ENCODE measurements around the gene MEP1B.

The MEP1B gene

GRCh38 chr18:32148185-32148870 lies 41.5 kb upstream of the MEP1B start:
- no peaks in the 10 kb centered on the region for H3K9me3 ChIP-seq (ENCODE audit: control insufficient read depth, insufficient read depth, low read depth, low read length)
- CTCF ChIA-PET = interaction anchor here (1.1 kb wide), 1 partner anchor 9 kb away, joined by 7 read pairs; no protein-coding TSS in a partner anchor
- H3K4me1 ChIP-seq (ENCODE audit: control insufficient read depth, insufficient read depth, low read length) = no peaks in the 10 kb centered on the region
- no peak overlapping the region for H3K27ac ChIP-seq (ENCODE audit: extremely low read depth, low read depth, low read length)
- H3K4me3 ChIP-seq (ENCODE audit: low read depth, low read length) = no peak overlapping the region
- TF ChIP-seq ZNF175 (tag by site-specific recombination; IDR thresholded peaks at IDR 0.05) = no peak
- TF ChIP-seq HOXA7 (CRISPR knock-in tag; IDR thresholded peaks at IDR 0.05; ENCODE audit: borderline replicate concordance) = no peak
- TF ChIP-seq ZNF521 (tag by site-specific recombination; IDR thresholded peaks at IDR 0.05) = no peak
- no peak for TF ChIP-seq ZNF837 (tag by site-specific recombination; IDR thresholded peaks at IDR 0.05)
- TF ChIP-seq ZNF121 (tag by site-specific recombination; IDR thresholded peaks at IDR 0.05) = no peak
- no peak for TF ChIP-seq BCL11B (tag by site-specific recombination; IDR thresholded peaks at IDR 0.05; ENCODE audit: low read depth)
- POLR2A ChIA-PET = no interaction called here
- H3K36me3 ChIP-seq (ENCODE audit: control insufficient read depth in 2 of 2, insufficient read depth in 1 of 2, low read length in 2 of 2) = no peaks in the 10 kb centered on the region

- Histone ChIP-seq H3K27ac (ENCODE audit: extremely low read depth, low read depth, low read length) (no peak overlapping the region), H3K36me3 (ENCODE audit: control insufficient read depth in 2 of 2, insufficient read depth in 1 of 2, low read length in 2 of 2) (no peaks in the 10 kb centered on the region), H3K9me3 (ENCODE audit: control insufficient read depth, insufficient read depth, low read depth, low read length) (no peaks in the 10 kb centered on the region), H3K4me1 (ENCODE audit: control insufficient read depth, insufficient read depth, low read length) (no peaks in the 10 kb centered on the region), H3K4me3 (ENCODE audit: low read depth, low read length) (no peak overlapping the region)
- CTCF ChIA-PET = interaction anchor here (0.6 to 2.0 kb wide), 4 partner anchors 320 to 400 kb away, joined by 3 to 8 read pairs (median 4); no protein-coding TSS in a partner anchor
- POLR2A ChIA-PET = no interaction called here
- TF ChIP-seq ZFP69B (tag by site-specific recombination; IDR thresholded peaks at IDR 0.05) (no peak), ZNF777 (tag by site-specific recombination; IDR thresholded peaks at IDR 0.05; ENCODE audit: borderline replicate concordance) (no peak), KLF1 (tag by site-specific recombination; IDR thresholded peaks at IDR 0.05) (no peak), ZNF658 (tag by site-specific recombination; IDR thresholded peaks at IDR 0.05) (no peak), ZNF214 (tag by site-specific recombination; IDR thresholded peaks at IDR 0.05; ENCODE audit: borderline replicate concordance) (no peak), ZNF350 (tag by site-specific recombination; IDR thresholded peaks at IDR 0.05) (no peak), PRDM6 (tag by site-specific recombination; IDR thresholded peaks at IDR 0.05) (no peak)
Observed at GRCh38 chr18:32152705-32153448, 37.0 kb upstream of the MEP1B start.

- TF ChIP-seq ZNF623 (tag by site-specific recombination; IDR thresholded peaks at IDR 0.05) = no peak
- no peak for TF ChIP-seq ZBTB10 (tag by site-specific recombination; IDR thresholded peaks at IDR 0.05)
- TF ChIP-seq ZNF501 (tag by site-specific recombination; IDR thresholded peaks at IDR 0.05) = no peak
- TF ChIP-seq ZNF121 (tag by site-specific recombination; IDR thresholded peaks at IDR 0.05) = no peak
- TF ChIP-seq ZNF510 (tag by site-specific recombination; IDR thresholded peaks at IDR 0.05; ENCODE audit: insufficient replicate concordance) = no peak
- no peak for TF ChIP-seq ZFP3 (tag by site-specific recombination; IDR thresholded peaks at IDR 0.05; ENCODE audit: low read depth)
- no peak for TF ChIP-seq ZSCAN5A (tag by site-specific recombination; IDR thresholded peaks at IDR 0.05)
- no peak for TF ChIP-seq SP2 (tag by site-specific recombination; IDR thresholded peaks at IDR 0.05)
- no peak for TF ChIP-seq OSR2 (tag by site-specific recombination; IDR thresholded peaks at IDR 0.05)
- Histone ChIP-seq H3K4me3 (ENCODE audit: low read depth, low read length) (no peak overlapping the region), H3K27ac (ENCODE audit: extremely low read depth, low read depth, low read length) (no peak overlapping the region), H3K4me1 (ENCODE audit: control insufficient read depth, insufficient read depth, low read length) (no peaks in the 10 kb centered on the region), H3K9me3 (ENCODE audit: control insufficient read depth, insufficient read depth, low read depth, low read length) (no peaks in the 10 kb centered on the region), H3K36me3 (ENCODE audit: control insufficient read depth in 2 of 2, insufficient read depth in 1 of 2, low read length in 2 of 2) (no peaks in the 10 kb centered on the region)
- ChIA-PET CTCF (interaction anchor here (0.6 to 5.1 kb wide), 21 partner anchors 10 to 732 kb away, joined by 3 to 53 read pairs (median 5); partner anchors contain the start of genes GAREM1 and RNF125), POLR2A (interaction anchor here (1.2 to 1.6 kb wide), 2 partner anchors 115 to 314 kb away, joined by 3 to 4 read pairs; partner anchors contain the start of gene GAREM1)
Observed at GRCh38 chr18:32156855-32157254, 33.0 kb upstream of the MEP1B start.

All from HEK293 (cell line).